Measurements from ENCODE around the gene CIB1. TPM values are rescaled to one million over a fixed set of nuclear protein-coding genes. Genes with fewer than 3 reads are reported as not detected.
"Not testable (repeated sequence)": the region's sequence is repeated elsewhere in the genome, so short reads cannot be mapped to it uniquely, and the experiment has no call there.

Gene CIB1
- 71.6 TPM for total RNA-seq
- long read RNA-seq, transcript CIB1-201 (7 exons, 1,247 nt) = major isoform, 85 of 101 reads
- long read RNA-seq, partial matches to known transcripts = 7 of 101 reads
- long read RNA-seq, other reads (novel, unspliced or antisense) = 8 of 101 reads

DNA sequence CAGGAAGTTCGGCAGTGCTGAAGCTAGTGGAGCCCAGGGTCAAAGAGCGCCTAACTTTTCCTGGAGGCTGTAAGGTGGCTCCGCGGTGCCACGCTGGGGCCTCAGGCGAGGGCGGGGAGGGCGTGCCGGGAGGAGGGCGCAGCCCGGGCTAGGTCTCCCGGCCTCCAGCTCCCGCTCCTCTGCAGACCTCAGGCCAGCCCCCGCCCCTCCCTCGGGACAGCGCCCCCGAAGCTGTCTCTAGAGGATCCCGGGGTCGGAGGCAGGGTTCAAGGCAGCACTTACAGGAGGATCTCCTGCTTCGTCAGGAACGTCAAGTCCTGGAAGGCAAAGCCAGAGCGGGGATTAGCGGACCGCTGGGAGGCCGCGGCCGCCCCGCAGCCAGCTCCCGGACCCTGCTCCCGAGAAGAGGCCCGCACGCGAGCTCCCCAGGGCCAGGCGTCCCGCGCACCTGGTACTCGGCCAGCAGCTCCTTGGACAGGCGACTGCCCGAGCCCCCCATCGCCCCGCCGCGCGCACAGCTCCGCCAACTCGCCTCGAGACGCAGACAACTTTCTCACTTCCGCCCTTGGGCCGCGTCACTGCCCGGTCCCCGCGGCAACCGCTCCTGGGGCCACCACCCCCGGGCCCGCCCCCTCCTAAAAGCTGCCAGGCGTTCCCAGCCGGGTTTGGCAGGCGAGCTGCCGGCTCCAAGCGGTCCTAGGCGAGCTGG lies at the start of gene CIB1:
Gene CIB1, minus strand, starts transcription at position 555 of the 709 bp plus-strand sequence. Its CDS starts 56 bp downstream, at position 499.
- intact Hi-C loops (cut with DNase I) = loop anchor here (5.0 kb wide), 1 partner anchor 131 kb away; the partner anchor contains the start of gene IDH2
- DNase-seq (peak; percentile 99), ATAC-seq (ENCODE audit: poor library complexity) (peak; percentile 94)

DNA sequence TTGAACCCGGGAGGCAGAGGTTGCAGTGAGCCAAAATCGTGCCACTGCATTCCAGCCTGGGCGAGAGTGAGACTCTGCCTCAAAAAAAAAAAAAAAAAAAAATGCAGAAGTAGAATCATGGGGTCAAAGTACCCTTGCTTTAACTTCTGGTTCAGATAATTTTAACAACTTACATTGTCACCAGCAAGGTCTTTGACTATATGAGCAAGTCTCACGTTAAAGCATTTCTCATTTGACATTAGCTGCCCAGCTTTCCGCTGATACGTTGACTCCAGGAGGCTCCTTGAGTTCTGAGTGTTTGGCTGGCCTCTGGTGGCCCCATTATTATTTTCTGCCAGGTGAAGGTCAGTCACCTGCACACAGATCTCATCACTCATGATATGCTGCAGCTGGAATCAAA lies 47.9 kb upstream of the CIB1 start:
- ATAC-seq (ENCODE audit: poor library complexity); DNase-seq; intact Hi-C loops (cut with DNase I): not testable (repeated sequence)

DNA sequence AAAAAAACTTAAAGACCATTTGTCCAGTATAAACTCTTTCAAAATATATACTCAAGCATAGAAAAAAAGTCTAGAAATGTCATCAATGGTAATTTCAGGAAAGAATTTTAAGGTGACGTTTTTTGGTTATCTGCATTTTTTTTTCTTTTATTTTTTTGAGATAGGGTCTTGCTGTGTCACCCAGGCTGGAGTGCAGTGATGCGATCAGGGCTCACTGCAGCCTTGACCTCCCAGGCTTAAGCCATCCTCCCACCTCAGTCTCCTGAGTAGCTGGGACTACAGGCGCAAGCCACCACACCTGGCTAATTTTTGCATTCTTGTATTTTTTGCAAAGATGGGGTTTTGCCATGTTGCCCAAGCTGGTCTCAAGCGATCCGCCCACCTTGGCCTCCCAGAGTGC lies 47.0 kb upstream of the CIB1 start:
- intact Hi-C loops (cut with DNase I); DNase-seq; ATAC-seq (ENCODE audit: poor library complexity): not testable (repeated sequence)

DNA sequence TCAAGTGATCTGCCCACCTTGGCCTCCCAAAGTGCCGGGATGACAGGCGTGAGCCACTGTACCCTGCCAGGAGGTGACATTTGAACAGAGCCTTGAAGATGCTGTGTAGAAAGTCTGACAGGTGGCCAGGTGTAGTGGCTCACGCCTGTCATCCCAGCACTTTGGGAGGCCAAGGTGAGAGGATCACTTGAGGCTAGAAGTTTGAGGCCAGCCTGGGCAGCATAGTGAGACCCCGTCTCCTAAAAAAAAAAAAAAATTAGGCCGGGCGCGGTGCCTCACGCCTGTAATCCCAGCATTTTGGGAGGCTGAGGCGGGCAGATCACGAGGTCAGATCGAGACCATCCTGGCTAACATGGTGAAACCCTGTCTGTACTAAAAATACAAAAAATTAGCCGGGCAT lies 44.7 kb upstream of the CIB1 start:
- DNase-seq; ATAC-seq (ENCODE audit: poor library complexity); intact Hi-C loops (cut with DNase I): not testable (repeated sequence)

DNA sequence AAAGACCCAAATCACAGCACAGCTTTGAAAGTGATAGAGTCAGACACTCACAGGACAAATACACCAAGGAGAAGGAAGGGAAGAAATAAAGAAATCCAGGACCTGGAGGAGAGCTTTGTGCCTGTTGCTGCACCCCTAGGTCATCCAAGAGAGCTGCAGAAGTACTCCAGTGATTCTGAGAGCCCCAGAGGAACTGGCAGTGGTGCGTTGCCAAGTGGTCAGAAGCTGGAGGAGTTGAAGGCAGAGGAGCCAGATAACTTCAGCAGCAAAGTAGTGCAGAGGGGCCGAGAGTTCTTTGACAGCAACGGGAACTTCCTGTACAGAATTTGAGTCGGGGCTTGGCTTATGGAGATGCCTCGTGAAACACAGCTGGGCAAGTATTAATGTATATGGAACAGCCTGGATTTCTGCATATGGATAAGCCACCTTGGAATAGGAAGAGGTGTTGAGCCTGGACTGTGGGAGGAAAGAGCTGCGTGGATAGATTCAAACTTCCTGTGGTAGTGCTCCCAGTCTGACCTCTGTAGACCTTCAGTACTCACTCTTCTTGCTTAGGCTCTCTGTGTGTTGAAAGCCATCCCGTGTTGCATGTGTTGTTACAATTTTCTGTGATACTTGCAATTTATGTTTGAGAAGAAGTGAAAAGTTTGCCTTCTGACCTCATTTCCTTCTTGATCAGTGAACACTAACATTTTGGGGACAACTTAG lies 37.9 kb upstream of the CIB1 start:
- no peak for DNase-seq
- intact Hi-C loops (cut with DNase I) = no loop called here
- ATAC-seq (ENCODE audit: poor library complexity) = peak; percentile 64

DNA sequence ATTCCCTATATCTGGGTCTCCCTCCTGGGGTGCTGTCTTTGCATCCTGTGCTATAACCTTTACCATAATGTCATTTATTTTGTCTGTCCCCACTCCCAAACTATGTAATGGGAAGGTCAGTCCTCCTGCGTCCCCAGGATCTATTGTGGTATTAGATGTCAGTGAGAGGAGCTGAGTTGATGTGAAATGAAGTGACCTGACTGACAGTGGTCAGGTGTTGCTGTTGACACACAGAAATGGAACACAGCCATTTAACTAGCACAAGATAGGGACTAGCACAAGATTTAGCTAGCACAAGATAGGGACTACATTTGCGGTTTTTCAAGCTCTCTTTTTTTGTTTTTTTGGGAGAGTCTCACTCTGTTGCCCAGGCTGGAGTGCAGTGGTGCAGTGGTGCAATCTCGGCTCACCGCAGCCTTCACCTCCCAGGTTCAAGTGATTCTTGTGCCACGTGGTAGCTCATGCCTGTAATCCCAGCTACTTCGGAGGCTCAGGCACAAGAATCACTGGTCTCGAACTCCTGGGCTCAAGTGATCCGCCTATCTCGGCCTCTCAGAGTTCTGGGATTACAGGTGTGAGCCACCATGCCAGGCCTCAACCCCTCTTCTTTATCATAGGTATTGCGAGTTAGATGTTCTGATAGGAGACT lies 36.9 kb upstream of the CIB1 start:
- intact Hi-C loops (cut with DNase I) = no loop called here
- DNase-seq (no peak), ATAC-seq (ENCODE audit: poor library complexity) (no peak)

DNA sequence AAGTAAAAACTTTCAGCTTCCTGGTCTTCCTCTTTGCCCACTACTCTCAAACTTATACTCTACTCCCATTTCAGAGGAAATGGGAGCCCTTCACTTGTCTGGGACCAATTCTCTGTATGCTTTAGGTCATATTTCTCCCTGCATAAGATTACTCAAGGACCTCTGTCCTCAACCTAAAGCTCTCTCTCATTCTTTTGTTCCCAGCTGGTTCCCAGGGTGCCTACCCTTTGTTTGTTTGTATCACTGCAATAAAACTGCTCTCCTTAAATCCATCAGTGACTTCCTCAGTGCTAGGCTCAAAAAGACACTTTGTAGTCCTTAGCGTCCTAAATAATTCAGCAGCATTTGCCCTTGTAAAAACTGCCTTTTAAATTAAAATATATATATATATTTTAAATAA lies 34.7 kb upstream of the CIB1 start:
- intact Hi-C loops (cut with DNase I) = no loop called here
- ATAC-seq (ENCODE audit: poor library complexity) = no peak
- no peak for DNase-seq

DNA sequence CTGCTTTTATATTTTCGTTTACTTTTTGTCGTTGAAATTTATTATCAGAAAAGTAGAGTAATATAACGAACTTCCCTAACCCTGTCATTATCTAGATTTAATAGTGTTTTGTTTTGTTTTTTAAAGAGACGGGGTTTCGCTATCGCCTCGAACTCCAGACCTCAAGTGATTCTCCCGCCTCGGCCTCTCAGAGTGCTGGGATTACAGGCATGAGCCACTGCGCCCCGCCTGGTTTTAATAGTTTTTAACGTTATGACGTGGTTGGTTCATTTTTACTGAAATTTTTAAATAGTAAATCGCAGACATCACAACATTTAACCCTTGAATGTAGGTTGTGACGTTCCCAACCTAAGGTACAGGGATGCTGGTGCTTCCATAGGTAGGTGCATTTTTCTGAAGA lies 32.7 kb upstream of the CIB1 start:
- DNase-seq (no peak), ATAC-seq (ENCODE audit: poor library complexity) (no peak)
- intact Hi-C loops (cut with DNase I) = no loop called here

DNA sequence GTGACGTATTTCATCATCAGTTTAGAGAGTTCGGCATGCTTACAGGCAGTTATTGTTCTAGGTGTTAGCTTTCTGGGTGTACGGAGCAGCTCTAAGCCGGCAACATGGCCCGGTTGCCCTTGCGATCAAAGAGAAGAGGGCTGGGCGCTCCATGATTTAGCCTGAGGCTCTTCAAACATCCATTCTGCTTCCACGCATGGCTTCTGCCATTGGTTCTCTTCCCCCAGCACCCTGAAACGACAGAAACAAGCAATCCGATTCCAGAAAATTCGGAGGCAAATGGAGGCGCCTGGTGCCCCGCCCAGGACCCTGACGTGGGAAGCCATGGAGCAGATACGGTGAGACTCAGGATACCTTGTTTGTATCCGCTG lies 32.3 kb upstream of the CIB1 start:
- intact Hi-C loops (cut with DNase I) = no loop called here
- peak; percentile 58 for DNase-seq
- ATAC-seq (ENCODE audit: poor library complexity) = peak; percentile 19

DNA sequence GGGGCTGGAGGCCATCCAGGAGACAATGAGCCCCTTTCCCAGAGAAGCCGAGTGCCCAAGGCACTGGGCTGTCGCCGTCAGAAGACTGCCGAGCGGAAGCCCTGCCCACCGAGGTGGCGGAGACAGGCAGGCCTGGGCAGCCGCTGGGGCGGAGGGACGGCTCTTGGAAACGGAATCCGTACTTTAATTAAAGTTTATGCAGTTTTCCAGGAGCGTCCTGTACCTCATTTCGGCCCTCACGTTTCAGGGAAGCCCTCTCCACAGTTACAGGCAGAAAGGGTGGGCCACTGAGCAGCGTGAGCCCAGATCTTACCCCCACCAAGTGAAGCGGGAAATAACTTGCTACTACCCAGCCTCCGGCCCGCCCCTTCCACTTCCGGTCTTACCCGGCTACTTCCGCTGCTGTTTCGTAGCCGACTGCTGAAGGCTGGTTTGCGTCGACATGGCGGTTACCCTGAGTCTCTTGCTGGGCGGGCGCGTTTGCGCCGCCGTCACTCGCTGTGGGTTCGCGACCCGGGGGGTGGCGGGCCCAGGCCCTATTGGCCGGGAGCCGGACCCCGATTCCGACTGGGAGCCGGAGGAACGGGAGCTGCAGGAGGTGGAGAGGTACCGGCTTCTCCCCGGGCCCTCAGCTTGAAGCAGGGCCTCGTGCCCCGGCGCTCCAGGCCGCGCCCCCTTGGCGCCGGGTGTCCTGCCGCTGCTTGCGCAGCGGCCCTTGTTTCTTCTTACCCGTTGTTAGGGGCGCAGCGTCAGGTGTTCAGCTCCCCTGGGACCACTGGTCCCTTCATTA lies 31.7 kb upstream of the CIB1 start, which contains the start of gene NGRN:
Gene NGRN, plus strand, starts transcription at position 402 of the 790 bp plus-strand sequence. Its CDS starts 41 bp downstream, at position 443.
- intact Hi-C loops (cut with DNase I) = no loop called here
- DNase-seq (peak; percentile 95), ATAC-seq (ENCODE audit: poor library complexity) (peak; percentile 98)

DNA sequence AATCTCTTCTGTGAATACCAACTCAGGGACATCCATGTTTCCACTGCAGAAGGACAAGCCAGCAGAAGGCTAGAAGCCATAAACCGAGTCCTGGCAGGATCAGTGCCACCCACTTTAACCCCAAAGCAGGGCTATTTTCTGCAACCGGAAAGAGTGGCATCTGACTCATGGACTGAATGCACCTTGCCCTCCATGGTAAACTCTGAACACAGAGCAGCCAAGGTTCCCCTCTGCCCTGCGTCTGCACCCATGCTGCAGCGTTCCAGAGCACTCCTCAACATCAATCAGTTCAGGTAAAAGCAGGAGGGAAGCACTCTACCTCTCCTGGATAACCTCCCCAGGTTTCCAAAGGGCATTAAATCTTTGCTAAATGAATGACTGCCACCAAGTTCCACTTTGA lies 30.9 kb upstream of the CIB1 start:
- no peak for DNase-seq
- ATAC-seq (ENCODE audit: poor library complexity) = peak; percentile 7
- intact Hi-C loops (cut with DNase I) = no loop called here

DNA sequence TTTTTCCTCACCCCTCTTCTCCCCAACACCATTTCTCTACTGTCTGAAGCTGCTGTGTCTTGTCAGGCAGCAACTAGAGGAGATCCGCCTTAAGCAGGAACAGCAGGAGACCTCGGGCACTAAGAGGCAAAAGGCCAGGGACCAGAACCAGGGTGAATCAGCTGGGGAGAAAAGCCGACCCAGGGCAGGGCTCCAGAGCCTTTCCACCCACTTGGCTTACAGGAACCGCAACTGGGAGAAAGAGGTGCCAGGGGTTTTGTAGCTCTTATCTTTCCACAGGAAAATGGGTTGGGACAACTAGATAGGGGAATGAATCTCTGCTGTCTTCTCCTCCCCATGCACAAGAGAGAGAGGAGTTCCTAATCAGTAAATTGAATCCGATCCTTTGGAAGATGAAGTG lies 28.7 kb upstream of the CIB1 start:
- intact Hi-C loops (cut with DNase I) = no loop called here
- ATAC-seq (ENCODE audit: poor library complexity) (no peak), DNase-seq (no peak)

DNA sequence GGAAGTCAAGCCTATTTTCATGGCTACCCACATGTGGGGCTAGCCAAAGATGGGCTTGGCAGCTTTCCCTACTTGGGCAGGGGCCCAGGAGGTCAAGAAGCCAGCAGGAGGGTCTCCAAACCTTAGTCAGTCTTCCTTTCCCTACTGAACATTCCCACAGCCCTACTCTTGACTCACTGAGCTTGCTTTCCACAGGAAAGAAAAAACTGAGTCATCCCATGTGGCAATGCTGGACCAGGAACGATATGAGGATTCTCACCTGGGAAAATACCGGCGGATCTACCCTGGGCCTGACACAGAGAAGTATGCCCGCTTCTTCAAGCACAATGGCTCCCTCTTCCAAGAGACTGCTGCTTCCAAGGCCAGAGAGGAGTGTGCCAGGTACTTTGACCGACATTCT lies 28.1 kb upstream of the CIB1 start:
- intact Hi-C loops (cut with DNase I) = no loop called here
- DNase-seq (no peak), ATAC-seq (ENCODE audit: poor library complexity) (no peak)

DNA sequence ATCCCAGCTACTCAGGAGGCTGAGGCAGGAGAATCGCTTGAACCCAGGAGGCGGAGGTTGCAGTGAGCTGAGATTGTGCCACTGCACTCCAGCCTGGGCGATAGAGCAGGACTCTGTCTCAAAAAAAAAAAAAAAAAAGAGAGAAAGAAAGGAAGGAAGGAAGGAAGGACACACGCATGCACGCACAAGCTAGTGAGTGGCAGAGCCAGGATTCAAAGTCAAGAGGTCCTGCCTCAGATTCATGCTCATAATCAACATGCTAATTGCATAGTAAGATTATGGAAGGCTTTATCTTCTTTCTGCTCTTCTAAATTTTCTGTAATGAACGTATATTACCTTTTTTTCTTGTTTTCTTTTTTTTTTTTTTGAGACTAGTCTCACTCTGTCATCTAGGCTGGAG lies 27.0 kb upstream of the CIB1 start:
- DNase-seq; intact Hi-C loops (cut with DNase I); ATAC-seq (ENCODE audit: poor library complexity): not testable (repeated sequence)

DNA sequence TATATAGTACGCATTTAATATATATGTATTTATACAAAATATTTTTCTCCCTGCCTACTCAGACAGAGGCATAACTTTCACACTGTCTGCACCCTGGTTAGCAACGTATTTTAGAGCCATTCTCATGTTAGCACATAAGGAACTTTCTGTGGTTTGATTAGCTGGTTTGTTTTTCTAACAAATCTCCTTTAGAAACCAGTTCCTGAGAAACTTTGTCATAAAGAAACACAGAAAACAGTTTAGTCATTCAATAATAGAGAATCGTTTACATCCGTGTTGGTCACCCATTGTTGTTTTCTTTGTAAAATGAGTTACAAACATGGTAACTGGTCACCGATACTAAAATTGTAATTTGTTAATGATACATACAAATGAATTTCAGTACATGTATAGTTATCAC lies 25.8 kb upstream of the CIB1 start:
- ATAC-seq (ENCODE audit: poor library complexity) (no peak), DNase-seq (no peak)
- intact Hi-C loops (cut with DNase I) = no loop called here

DNA sequence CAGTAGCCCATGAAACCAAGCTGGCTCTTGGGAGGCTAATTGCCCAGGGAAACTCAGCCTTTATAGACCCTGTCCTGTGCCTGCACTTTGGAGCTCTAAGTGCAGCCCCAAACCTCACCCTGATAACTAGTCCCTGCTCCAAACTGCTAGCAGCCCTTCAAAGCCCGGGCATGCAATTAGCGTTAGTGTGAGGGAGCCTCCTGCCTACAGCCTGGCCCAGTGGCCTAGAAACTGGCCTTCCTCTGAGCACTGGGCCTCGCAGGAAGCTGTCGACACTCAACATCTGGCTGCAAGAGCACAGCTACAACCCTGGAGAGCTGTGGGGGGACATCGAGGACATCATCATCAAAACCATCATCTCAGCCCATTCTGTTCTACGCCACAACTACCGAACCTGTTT lies 24.0 kb upstream of the CIB1 start:
- intact Hi-C loops (cut with DNase I) = no loop called here
- DNase-seq = no peak
- ATAC-seq (ENCODE audit: poor library complexity) = no peak

DNA sequence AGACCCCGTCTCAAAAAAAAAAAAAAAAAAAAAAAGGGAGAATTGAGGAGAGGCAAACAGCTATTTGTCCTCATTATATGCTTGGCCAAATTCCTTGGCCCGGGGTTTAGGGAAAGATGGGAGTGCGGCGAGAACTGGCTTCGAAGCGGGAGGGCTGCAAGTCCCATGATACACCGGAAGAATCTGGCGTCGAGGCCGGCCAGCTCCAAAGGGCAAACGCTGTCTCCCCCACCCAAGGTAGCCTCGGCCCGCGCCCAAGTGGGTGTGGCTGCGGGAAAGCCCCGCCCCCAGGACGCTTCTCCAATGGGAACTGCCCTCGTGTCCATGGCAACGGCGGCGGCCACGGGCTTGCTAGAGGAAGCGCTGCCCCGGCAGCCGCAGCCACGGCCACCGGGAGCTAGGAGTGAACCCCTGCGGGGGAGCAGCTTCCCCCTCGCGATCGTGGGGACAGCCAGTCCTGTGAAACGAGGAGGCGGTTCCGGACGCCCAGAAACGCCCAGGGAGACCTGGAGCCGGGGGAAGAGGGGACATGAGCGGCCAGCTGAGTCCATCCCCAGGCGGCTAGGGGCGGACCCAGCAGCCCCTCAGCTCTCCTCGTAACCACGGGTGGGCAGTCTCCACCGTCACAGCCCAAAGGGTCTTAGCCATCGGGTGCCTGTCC lies 15.6 kb upstream of the CIB1 start, which contains the start of gene TTLL13:
Gene TTLL13, plus strand, starts transcription at position 354 of the 661 bp plus-strand sequence. CDS start 1,075 bp downstream, outside the sequence.
- intact Hi-C loops (cut with DNase I) = no loop called here
- DNase-seq (peak; percentile 98), ATAC-seq (ENCODE audit: poor library complexity) (peak; percentile 97)

DNA sequence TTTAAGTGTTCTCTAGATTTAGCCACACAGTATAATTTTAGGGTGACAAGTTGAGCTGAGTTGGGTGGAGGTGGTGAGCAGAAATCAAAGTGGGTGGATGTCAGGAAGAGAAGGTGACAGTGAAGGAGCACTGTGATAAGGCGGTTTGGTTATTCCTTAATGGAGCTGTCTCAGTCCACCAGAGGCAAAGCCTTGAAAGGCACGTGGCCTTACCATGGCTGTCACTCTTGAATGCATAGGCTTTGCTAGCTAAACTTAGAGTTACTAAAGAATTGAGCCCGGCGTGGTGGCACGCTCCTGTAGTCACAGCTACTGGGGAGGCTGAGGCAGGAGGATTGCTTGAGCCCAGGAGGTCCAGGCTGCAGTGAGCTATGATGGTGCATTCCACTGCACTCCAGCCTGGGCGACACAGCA lies 15.1 kb upstream of the CIB1 start:
- peak; percentile 73 for ATAC-seq (ENCODE audit: poor library complexity)
- DNase-seq = no peak
- intact Hi-C loops (cut with DNase I) = no loop called here

Data from Right ventricle myocardium superior (tissue), 1 donor.